ENCODE measurements around the gene HSD17B7. TPM values are rescaled to one million over a fixed set of nuclear protein-coding genes. Genes with fewer than 3 reads are reported as not detected.
A peak's percentile ranks its signal among the peaks of the same experiment; 100 is the strongest.
"Not testable (repeated sequence)": the region's sequence is repeated elsewhere in the genome, so short reads cannot be mapped to it uniquely, and the experiment has no call there.

The HSD17B7 gene
- polyA plus RNA-seq, 1 donor: 12.1 TPM

GRCh38 chr1:162807503-162807902 is 17.0 kb downstream of the HSD17B7 start:
- not testable (repeated sequence) for DNase-seq (ENCODE audit: low read depth)

GRCh38 chr1:162812357-162812756 is 21.9 kb downstream of the HSD17B7 start:
- DNase-seq (ENCODE audit: low read depth): not testable (repeated sequence)

GRCh38 chr1:162818136-162818535 is 27.6 kb downstream of the HSD17B7 start:
- not testable (repeated sequence) for DNase-seq (ENCODE audit: low read depth)

- not testable (repeated sequence) for DNase-seq (ENCODE audit: low read depth)
Observed at GRCh38 chr1:162818666-162819065, 28.2 kb downstream of the HSD17B7 start.

GRCh38 chr1:162822391-162823200 is 32.1 kb downstream of the HSD17B7 start:
- no peak for DNase-seq (ENCODE audit: low read depth)

GRCh38 chr1:162823231-162823630 is 32.7 kb downstream of the HSD17B7 start:
- DNase-seq (ENCODE audit: low read depth): no peak

- no peak for DNase-seq (ENCODE audit: low read depth)
Observed at GRCh38 chr1:162823771-162824525, 33.4 kb downstream of the HSD17B7 start.

GRCh38 chr1:162829268-162829667 is 38.8 kb downstream of the HSD17B7 start:
- no peak for DNase-seq (ENCODE audit: low read depth)

- no peak for DNase-seq (ENCODE audit: low read depth)
Observed at GRCh38 chr1:162832470-162832869, 42.0 kb downstream of the HSD17B7 start.

- no peak for DNase-seq (ENCODE audit: low read depth)
Observed at GRCh38 chr1:162835157-162835899, 44.8 kb downstream of the HSD17B7 start.

GRCh38 chr1:162838863-162839262 is 48.4 kb downstream of the HSD17B7 start:
- DNase-seq (ENCODE audit: low read depth): no peak

GRCh38 chr1:162840250-162840839 is 49.8 kb downstream of the HSD17B7 start:
- no peak for DNase-seq (ENCODE audit: low read depth)

GRCh38 chr1:162844153-162844552 is 53.7 kb downstream of the HSD17B7 start:
- DNase-seq (ENCODE audit: low read depth): no peak

GRCh38 chr1:162846256-162847212 is 56.0 kb downstream of the HSD17B7 start:
- no peak for DNase-seq (ENCODE audit: low read depth)

- DNase-seq (ENCODE audit: low read depth): peak; percentile 14
Observed at GRCh38 chr1:162847839-162848453, 57.4 kb downstream of the HSD17B7 start.

- DNase-seq (ENCODE audit: low read depth): no peak
Observed at GRCh38 chr1:162849711-162850110, 59.2 kb downstream of the HSD17B7 start.

- DNase-seq (ENCODE audit: low read depth): no peak
Observed at GRCh38 chr1:162851341-162851740, 60.8 kb downstream of the HSD17B7 start.

GRCh38 chr1:162854245-162854882 is 63.9 kb downstream of the HSD17B7 start:
- DNase-seq (ENCODE audit: low read depth): peak; percentile 29

GRCh38 chr1:162855461-162856150 is 65.1 kb downstream of the HSD17B7 start:
- DNase-seq (ENCODE audit: low read depth): no peak
